NB4 (cell line): ENCODE results near the gene RNF166.

Experiments used
- DNase-seq: peaks from one replicate; pipeline ENCODE4 v3.0.0; 2010; ENCODE audit warnings: low read depth
- H3K4me3 ChIP-seq: one replicate; pipeline ENCODE4 v1.5.1; 2011; ENCODE audit warnings: mild to moderate bottlenecking, low read depth, low read length, moderate library complexity
- MYC ChIP-seq: IDR thresholded peaks from 2 replicates; pipeline ENCODE4 v1.6.1; 2011; ENCODE audit warnings: low read depth, low read length
- POLR2A ChIP-seq: IDR thresholded peaks from 2 replicates; pipeline ENCODE4 v1.6.1; 2011; ENCODE audit warnings: mild to moderate bottlenecking; ENCODE audit not compliant: insufficient read length; ENCODE audit errors: extremely low read depth
- TF ChIP-seq, protein P1 (sequence below): IDR thresholded peaks from 2 replicates; pipeline ENCODE4 v1.6.1; 2011; ENCODE audit warnings: low read depth, low read length
- TF ChIP-seq, protein P2 (sequence below): IDR thresholded peaks from one replicate; pipeline ENCODE4 v1.5.1; 2012; ENCODE audit warnings: low read depth, low read length

Gene RNF166

DNA sequence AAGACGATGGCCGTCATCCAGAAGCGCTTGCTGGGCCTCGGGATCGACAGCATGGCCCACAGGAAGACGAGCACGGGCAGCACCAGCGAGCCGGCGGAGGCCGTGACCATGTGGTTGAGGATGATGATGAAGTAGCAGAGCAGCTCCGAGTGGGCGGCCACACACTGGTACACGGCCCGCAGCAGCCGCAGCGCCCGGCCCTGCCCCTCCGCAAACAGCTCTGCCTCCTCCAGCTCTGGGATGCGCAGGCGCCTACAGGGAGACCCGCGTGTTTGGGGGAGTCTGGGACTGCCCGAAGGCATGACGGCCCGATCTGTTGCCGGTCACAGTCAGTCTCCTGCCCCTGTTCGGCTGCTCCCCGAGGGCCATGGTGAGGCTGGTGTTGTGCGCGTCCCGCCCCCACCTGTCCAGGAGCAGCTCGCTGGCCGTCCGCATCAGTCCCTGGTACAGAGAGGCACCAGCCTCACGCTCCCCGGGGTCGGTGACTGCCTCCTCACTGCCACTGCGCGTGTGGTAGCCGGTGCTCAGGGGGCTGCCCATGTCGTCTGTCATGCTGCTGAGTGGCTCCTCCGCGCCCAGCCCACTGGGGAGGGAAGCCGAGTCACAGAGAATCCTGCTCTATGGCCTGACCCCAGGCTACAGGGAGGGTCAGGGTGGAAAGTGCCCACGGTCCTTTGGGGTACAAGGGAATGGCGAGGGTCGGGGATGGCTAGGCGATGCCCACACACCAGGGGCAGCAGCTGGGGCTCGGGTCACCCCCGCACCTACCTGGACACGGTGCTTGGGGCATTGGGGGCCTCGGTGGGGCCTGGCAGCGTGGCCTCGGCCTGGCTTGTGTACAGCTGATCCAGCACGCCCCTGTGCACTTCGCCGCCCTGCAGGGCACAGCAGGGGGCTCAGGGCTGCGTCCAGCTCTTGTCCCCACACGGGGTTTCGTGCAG lies 15.9 kb upstream of the RNF166 start:
- H3K4me3 ChIP-seq: no peak overlapping the region
- DNase-seq: no peak
- TF ChIP-seq, protein P1, sequence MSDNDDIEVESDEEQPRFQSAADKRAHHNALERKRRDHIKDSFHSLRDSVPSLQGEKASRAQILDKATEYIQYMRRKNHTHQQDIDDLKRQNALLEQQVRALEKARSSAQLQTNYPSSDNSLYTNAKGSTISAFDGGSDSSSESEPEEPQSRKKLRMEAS: no peak
- TF ChIP-seq, protein P2, sequence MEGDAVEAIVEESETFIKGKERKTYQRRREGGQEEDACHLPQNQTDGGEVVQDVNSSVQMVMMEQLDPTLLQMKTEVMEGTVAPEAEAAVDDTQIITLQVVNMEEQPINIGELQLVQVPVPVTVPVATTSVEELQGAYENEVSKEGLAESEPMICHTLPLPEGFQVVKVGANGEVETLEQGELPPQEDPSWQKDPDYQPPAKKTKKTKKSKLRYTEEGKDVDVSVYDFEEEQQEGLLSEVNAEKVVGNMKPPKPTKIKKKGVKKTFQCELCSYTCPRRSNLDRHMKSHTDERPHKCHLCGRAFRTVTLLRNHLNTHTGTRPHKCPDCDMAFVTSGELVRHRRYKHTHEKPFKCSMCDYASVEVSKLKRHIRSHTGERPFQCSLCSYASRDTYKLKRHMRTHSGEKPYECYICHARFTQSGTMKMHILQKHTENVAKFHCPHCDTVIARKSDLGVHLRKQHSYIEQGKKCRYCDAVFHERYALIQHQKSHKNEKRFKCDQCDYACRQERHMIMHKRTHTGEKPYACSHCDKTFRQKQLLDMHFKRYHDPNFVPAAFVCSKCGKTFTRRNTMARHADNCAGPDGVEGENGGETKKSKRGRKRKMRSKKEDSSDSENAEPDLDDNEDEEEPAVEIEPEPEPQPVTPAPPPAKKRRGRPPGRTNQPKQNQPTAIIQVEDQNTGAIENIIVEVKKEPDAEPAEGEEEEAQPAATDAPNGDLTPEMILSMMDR: no peak
- TF ChIP-seq MYC: no peak
- TF ChIP-seq POLR2A: no peak

DNA sequence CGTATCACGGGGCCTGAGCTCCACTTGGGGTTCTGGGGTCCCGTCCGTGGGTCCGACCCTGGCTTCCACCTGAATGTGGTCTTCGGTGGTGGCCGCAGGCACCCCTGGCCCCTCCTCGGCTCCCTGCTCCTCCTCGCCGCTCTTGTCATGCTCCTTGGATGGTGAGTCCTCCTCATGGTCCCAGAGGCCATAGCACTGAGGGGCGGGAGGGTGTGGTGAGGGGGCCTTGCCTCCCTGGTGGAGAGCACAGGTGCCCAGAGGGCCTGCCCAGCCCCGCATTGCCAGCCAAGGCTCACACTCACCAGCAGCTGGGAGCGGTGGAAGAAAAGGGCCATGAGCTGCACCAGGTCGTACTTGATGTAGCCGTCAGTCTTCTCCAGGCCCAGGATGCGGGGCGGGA lies 15.0 kb upstream of the RNF166 start:
- DNase-seq: no peak
- H3K4me3 ChIP-seq: no peak overlapping the region
- TF ChIP-seq, protein P2: no peak
- TF ChIP-seq POLR2A (no peak), MYC (no peak)
- TF ChIP-seq, protein P1: no peak

DNA sequence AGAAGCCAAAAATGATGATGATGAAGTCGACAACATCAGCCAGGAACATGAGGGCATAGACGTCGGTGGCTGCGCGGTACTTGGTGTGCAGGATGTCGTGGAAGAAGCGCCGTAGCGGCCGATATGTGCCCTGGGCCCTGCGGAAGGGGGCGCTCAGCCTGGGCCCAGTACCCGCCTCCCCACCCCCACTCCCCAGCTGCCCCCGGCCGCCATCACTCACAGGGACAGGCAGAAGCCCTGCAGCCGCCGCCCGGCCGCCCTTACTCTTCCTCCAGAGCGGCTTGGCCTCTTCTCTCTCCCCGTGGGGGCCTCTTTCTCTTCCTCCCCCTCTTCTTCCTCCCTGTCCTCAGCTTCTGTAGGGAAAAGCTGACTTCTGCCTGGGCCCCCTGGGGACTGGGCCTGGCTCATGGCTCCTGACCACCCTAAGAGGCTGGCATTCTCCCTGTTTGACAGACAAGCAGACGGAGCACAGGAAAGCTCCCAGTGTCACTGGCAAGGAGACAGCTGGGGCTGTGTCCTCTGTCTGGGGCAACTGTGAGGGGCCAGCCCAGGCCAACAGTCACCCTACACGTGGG lies 14.3 kb upstream of the RNF166 start:
- no peak for TF ChIP-seq MYC
- TF ChIP-seq, protein P2: no peak
- TF ChIP-seq POLR2A: no peak
- TF ChIP-seq, protein P1: no peak

DNA sequence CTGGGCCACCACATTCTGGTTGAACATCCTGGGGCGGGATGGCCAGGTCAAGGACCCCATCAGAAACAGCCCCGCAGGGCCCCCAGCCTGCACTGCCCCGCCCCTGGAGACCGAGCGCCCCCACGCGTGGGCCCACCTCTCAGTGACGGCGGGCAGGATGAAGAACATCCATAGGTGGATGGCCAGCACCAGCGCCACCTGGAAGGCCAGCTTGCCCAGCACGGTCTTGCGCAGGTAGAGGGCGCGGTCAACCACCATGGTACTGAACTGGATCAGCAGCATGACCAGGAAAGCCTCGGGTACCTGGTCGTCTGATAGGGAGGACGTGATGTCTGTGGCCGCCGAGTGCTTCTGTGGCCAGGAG lies 13.7 kb upstream of the RNF166 start:
- DNase-seq: no peak
- H3K4me3 ChIP-seq: no peak overlapping the region
- no peak for TF ChIP-seq POLR2A
- no peak for TF ChIP-seq MYC
- TF ChIP-seq, protein P1: no peak
- TF ChIP-seq, protein P2: no peak

More for the DNA sequence above, 14.3 kb upstream of the RNF166 start:
- H3K4me3 ChIP-seq: no peak overlapping the region
- DNase-seq: no peak

DNA sequence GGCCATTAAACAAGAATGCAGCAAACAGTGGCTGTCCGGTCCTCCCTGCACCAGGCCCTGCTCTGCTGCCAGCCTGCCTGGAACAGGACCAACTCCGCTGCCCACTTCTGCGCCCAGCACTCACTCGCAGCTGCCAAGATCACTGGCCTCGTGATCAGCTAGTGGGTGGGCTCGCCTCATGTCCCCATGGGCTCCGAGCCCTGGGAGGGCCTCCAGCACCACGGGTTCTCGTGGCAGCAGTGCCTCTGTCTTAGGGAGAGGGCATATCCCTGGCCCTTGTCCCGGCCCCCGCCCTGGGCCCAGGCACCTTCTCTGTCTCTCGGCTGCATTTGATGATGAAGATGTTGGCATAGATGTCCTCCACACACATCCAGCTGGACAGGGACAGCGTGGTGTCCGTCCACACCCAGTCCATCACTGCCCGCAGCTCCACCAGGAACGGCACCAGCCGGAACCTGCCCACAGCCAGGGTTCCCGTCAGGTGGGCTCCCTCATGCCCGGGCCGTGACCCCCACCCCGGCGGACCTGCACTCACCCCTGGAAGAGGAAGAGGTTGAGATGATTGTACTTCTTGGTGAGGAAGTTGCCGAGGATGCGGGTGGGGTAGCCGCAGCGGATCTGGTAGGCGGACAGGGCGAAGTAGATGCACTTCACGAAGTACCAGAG lies 13.2 kb upstream of the RNF166 start:
- TF ChIP-seq, protein P1: no peak
- no peak for TF ChIP-seq POLR2A
- TF ChIP-seq MYC: no peak
- TF ChIP-seq, protein P2: no peak
- no peak overlapping the region for H3K4me3 ChIP-seq
- DNase-seq: no peak
